ENCODE results near the gene UBE2M. TPM values are rescaled to one million over a fixed set of nuclear protein-coding genes. Genes with fewer than 3 reads are reported as not detected.

UBE2M gene
- total and polyA plus RNA-seq, 7 experiments from 2014 or later: 7.5 to 92.1 (median 49.3) TPM

GRCh38 chr19:58571575-58571947 is 13.2 kb upstream of the UBE2M start:
- Histone ChIP-seq H3K4me3 (ENCODE audit: low read length) (no peak overlapping the region), H3K27ac (ENCODE audit: low read depth, low read length) (no peak overlapping the region), H3K27me3 (ENCODE audit: control insufficient read depth in 2 of 2, insufficient read depth in 2 of 2, low read length in 2 of 2) (no peaks in the 10 kb centered on the region), H3K4me1 (ENCODE audit: control insufficient read depth in 2 of 2, insufficient read depth in 2 of 2, low read length in 2 of 2) (peaks cover 19 to 20% of the 10 kb centered on the region in 2 donors), H3K36me3 (ENCODE audit: control insufficient read depth in 2 of 3, insufficient read depth in 3 of 3, low read length in 3 of 3) (peaks cover 0 to 9% (median 0%) of the 10 kb centered on the region in 3 experiments), H3K9me3 (ENCODE audit: control insufficient read depth in 2 of 3, low read length in 3 of 3) (no peaks in the 10 kb centered on the region)
- intact Hi-C loops (cut with micrococcal nuclease): no loop called here
- Mint-ChIP-seq H3K4me3 (peak overlapping the region in 7 of 10 donors; percentile 82 to 100 (median 98)), H3K9me3 (peaks cover 0 to 3% (median 0%) of the 10 kb centered on the region in 11 donors), H3K36me3 (peaks cover 0 to 13% (median 10%) of the 10 kb centered on the region in 5 donors), H3K27ac (peak overlapping the region in 8 of 9 donors; percentile 43 to 100 (median 98)), H3K27me3 (peaks cover 0 to 4% (median 0%) of the 10 kb centered on the region in 5 donors), H3K4me1 (peaks cover 26 to 46% (median 33%) of the 10 kb centered on the region in 7 donors)
- CTCF ChIA-PET: interaction anchor here (1.1 to 1.2 kb wide), 2 partner anchors 9 to 10 kb away, joined by 3 read pairs; no protein-coding TSS in a partner anchor
- ATAC-seq: no peak
- POLR2A ChIA-PET: interaction anchor here (1.3 to 4.2 kb wide), 6 partner anchors 10 to 52 kb away, joined by 4 to 40 read pairs (median 16); partner anchors contain the start of genes CHMP2A, TRIM28 and ZBTB45
- DNase-seq: peak in 1 of 9 donors; percentile 17

- H3K9me3 ChIP-seq (ENCODE audit: control insufficient read depth in 2 of 3, low read length in 3 of 3): no peaks in the 10 kb centered on the region
- H3K4me1 Mint-ChIP-seq: peaks cover 21 to 42% (median 31%) of the 10 kb centered on the region in 7 donors
- H3K4me3 ChIP-seq (ENCODE audit: low read length): no peak overlapping the region
- no peak for ATAC-seq
- H3K4me3 Mint-ChIP-seq: peak overlapping the region in 3 of 10 donors; percentile 1 to 98 (median 82)
- peaks cover 19 to 20% of the 10 kb centered on the region in 2 donors for H3K4me1 ChIP-seq (ENCODE audit: control insufficient read depth in 2 of 2, insufficient read depth in 2 of 2, low read length in 2 of 2)
- H3K27me3 ChIP-seq (ENCODE audit: control insufficient read depth in 2 of 2, insufficient read depth in 2 of 2, low read length in 2 of 2): no peaks in the 10 kb centered on the region
- peaks cover 0 to 3% (median 0%) of the 10 kb centered on the region in 11 donors for H3K9me3 Mint-ChIP-seq
- peaks cover 0 to 9% (median 0%) of the 10 kb centered on the region in 3 experiments for H3K36me3 ChIP-seq (ENCODE audit: control insufficient read depth in 2 of 3, insufficient read depth in 3 of 3, low read length in 3 of 3)
- ChIA-PET CTCF (interaction anchor here (1.1 to 2.0 kb wide), 3 partner anchors 10 to 51 kb away, joined by 3 to 5 read pairs (median 3); partner anchors contain the start of gene ZBTB45), POLR2A (interaction anchor here (1.3 to 4.2 kb wide), 6 partner anchors 9 to 52 kb away, joined by 4 to 40 read pairs (median 16); partner anchors contain the start of genes CHMP2A, TRIM28 and ZBTB45)
- peak in 1 of 9 donors; percentile 20 for DNase-seq
- intact Hi-C loops (cut with micrococcal nuclease): no loop called here
- peaks cover 0 to 13% (median 11%) of the 10 kb centered on the region in 5 donors for H3K36me3 Mint-ChIP-seq
- H3K27me3 Mint-ChIP-seq: peaks cover 0 to 4% (median 0%) of the 10 kb centered on the region in 5 donors
- no peak overlapping the region for H3K27ac ChIP-seq (ENCODE audit: low read depth, low read length)
- peak overlapping the region in 1 of 9 donors; percentile 43 for H3K27ac Mint-ChIP-seq
Observed at GRCh38 chr19:58570770-58571574, 12.6 kb upstream of the UBE2M start.

- H3K9me3 ChIP-seq (ENCODE audit: control insufficient read depth in 2 of 3, low read length in 3 of 3): no peaks in the 10 kb centered on the region
- peaks cover 0 to 4% (median 0%) of the 10 kb centered on the region in 5 donors for H3K27me3 Mint-ChIP-seq
- H3K36me3 Mint-ChIP-seq: peaks cover 0 to 13% (median 11%) of the 10 kb centered on the region in 5 donors
- no peak overlapping the region for H3K27ac ChIP-seq (ENCODE audit: low read depth, low read length)
- no peak overlapping the region for H3K4me3 ChIP-seq (ENCODE audit: low read length)
- intact Hi-C loops (cut with micrococcal nuclease): no loop called here
- H3K27ac Mint-ChIP-seq: peak overlapping the region in 1 of 9 donors; percentile 46
- H3K9me3 Mint-ChIP-seq: peaks cover 0 to 3% (median 0%) of the 10 kb centered on the region in 11 donors
- H3K36me3 ChIP-seq (ENCODE audit: control insufficient read depth in 2 of 3, insufficient read depth in 3 of 3, low read length in 3 of 3): peaks cover 0 to 9% (median 0%) of the 10 kb centered on the region in 3 experiments
- ChIA-PET POLR2A (interaction anchor here (0.5 to 4.2 kb wide), 6 partner anchors 8 to 493 kb away, joined by 3 to 40 read pairs (median 4); partner anchors contain the start of genes CHMP2A and ZBTB45), CTCF (interaction anchor here (2.0 kb wide), 1 partner anchor 50 kb away, joined by 5 read pairs; the partner anchor contains the start of gene ZBTB45)
- peaks cover 19 to 20% of the 10 kb centered on the region in 2 donors for H3K4me1 ChIP-seq (ENCODE audit: control insufficient read depth in 2 of 2, insufficient read depth in 2 of 2, low read length in 2 of 2)
- H3K4me1 Mint-ChIP-seq: peaks cover 21 to 38% (median 26%) of the 10 kb centered on the region in 7 donors
- no peak overlapping the region for H3K4me3 Mint-ChIP-seq
- peak in 1 of 9 donors; percentile 21 for DNase-seq
- ATAC-seq: no peak
- H3K27me3 ChIP-seq (ENCODE audit: control insufficient read depth in 2 of 2, insufficient read depth in 2 of 2, low read length in 2 of 2): no peaks in the 10 kb centered on the region
Observed at GRCh38 chr19:58569943-58570670, 11.7 kb upstream of the UBE2M start.

GRCh38 chr19:58569191-58569942 is 11.0 kb upstream of the UBE2M start:
- DNase-seq (peak in 1 of 9 donors; percentile 19), ATAC-seq (no peak)
- intact Hi-C loops (cut with micrococcal nuclease): no loop called here
- Mint-ChIP-seq H3K36me3 (peaks cover 0 to 15% (median 13%) of the 10 kb centered on the region in 5 donors), H3K4me1 (peaks cover 18 to 38% (median 26%) of the 10 kb centered on the region in 7 donors), H3K4me3 (peak overlapping the region in 1 of 10 donors; percentile 7), H3K27ac (peak overlapping the region in 1 of 9 donors; percentile 0), H3K9me3 (peaks cover 0 to 3% (median 0%) of the 10 kb centered on the region in 11 donors), H3K27me3 (peaks cover 0 to 4% (median 0%) of the 10 kb centered on the region in 5 donors)
- Histone ChIP-seq H3K36me3 (ENCODE audit: control insufficient read depth in 2 of 3, insufficient read depth in 3 of 3, low read length in 3 of 3) (peaks cover 0 to 9% (median 0%) of the 10 kb centered on the region in 3 experiments), H3K27me3 (ENCODE audit: control insufficient read depth in 2 of 2, insufficient read depth in 2 of 2, low read length in 2 of 2) (no peaks in the 10 kb centered on the region), H3K4me3 (ENCODE audit: low read length) (no peak overlapping the region), H3K9me3 (ENCODE audit: control insufficient read depth in 2 of 3, low read length in 3 of 3) (no peaks in the 10 kb centered on the region), H3K4me1 (ENCODE audit: control insufficient read depth in 2 of 2, insufficient read depth in 2 of 2, low read length in 2 of 2) (peaks cover 14 to 15% of the 10 kb centered on the region in 2 donors), H3K27ac (ENCODE audit: low read depth, low read length) (no peak overlapping the region)
- POLR2A ChIA-PET: interaction anchor here (0.5 to 4.2 kb wide), 5 partner anchors 8 to 493 kb away, joined by 3 to 40 read pairs (median 3); partner anchors contain the start of gene ZBTB45
- CTCF ChIA-PET: interaction anchor here (2.0 kb wide), 1 partner anchor 50 kb away, joined by 5 read pairs; the partner anchor contains the start of gene ZBTB45

- POLR2A ChIA-PET: interaction anchor here (1.3 to 1.4 kb wide), 2 partner anchors 9 to 19 kb away, joined by 3 to 5 read pairs; no protein-coding TSS in a partner anchor
- H3K27ac Mint-ChIP-seq: peak overlapping the region in 5 of 9 donors; percentile 3 to 71 (median 46)
Observed at GRCh38 chr19:58568453-58569130, 10.2 kb upstream of the UBE2M start.

More at GRCh38 chr19:58568453-58569130, 10.2 kb upstream of the UBE2M start:
- peaks cover 0 to 4% (median 0%) of the 10 kb centered on the region in 5 donors for H3K27me3 Mint-ChIP-seq
- Histone ChIP-seq H3K9me3 (ENCODE audit: control insufficient read depth in 2 of 3, low read length in 3 of 3) (no peaks in the 10 kb centered on the region), H3K27me3 (ENCODE audit: control insufficient read depth in 2 of 2, insufficient read depth in 2 of 2, low read length in 2 of 2) (no peaks in the 10 kb centered on the region), H3K4me3 (ENCODE audit: low read length) (no peak overlapping the region), H3K4me1 (ENCODE audit: control insufficient read depth in 2 of 2, insufficient read depth in 2 of 2, low read length in 2 of 2) (peaks cover 6 to 14% of the 10 kb centered on the region in 2 donors), H3K36me3 (ENCODE audit: control insufficient read depth in 2 of 3, insufficient read depth in 3 of 3, low read length in 3 of 3) (peaks cover 0 to 9% (median 0%) of the 10 kb centered on the region in 3 experiments), H3K27ac (ENCODE audit: low read depth, low read length) (no peak overlapping the region)
- peaks cover 17 to 39% (median 26%) of the 10 kb centered on the region in 7 donors for H3K4me1 Mint-ChIP-seq
- H3K36me3 Mint-ChIP-seq: peaks cover 0 to 18% (median 13%) of the 10 kb centered on the region in 5 donors
- DNase-seq (peak in 1 of 9 donors; percentile 17), ATAC-seq (no peak)
- intact Hi-C loops (cut with micrococcal nuclease): no loop called here
- no peak overlapping the region for H3K4me3 Mint-ChIP-seq
- H3K9me3 Mint-ChIP-seq: peaks cover 0 to 3% (median 0%) of the 10 kb centered on the region in 11 donors
- CTCF ChIA-PET: no interaction called here

All from naive thymus-derived CD4-positive, alpha-beta T cell (primary cell).